Erythroblast (primary cell): ENCODE results near the gene KRT13.
A peak's percentile ranks its signal among the peaks of the same experiment; 100 is the strongest.

ENCODE experiments used
- DNase-seq, 2 experiments: peaks; one replicate each; lab custom pipeline; 2025; lab: John Stamatoyannopoulos, UW
- GATA1 ChIP-seq: IDR thresholded peaks from 2 replicates; pipeline ENCODE4 v1.6.1; 2011; ENCODE audit warnings: low read depth, mild to moderate bottlenecking, control low read depth, low read length, moderate library complexity
- POLR2A ChIP-seq: IDR thresholded peaks from 2 replicates; pipeline ENCODE4 v1.6.1; 2011; ENCODE audit warnings: mild to moderate bottlenecking, low read length

Gene KRT13

GRCh38 chr17:41519501-41520224 lies 14.3 kb upstream of the KRT13 start:
- TF ChIP-seq POLR2A (no peak), GATA1 (no peak)
- DNase-seq, result no peak

GRCh38 chr17:41518789-41519449 lies 13.5 kb upstream of the KRT13 start, which contains the start of gene KRT15:
KRT15 (minus strand) TSS chr17:41518890; CDS start chr17:41518827, 63 bp downstream.
- DNase-seq, result no peak
- TF ChIP-seq GATA1, result no peak
- TF ChIP-seq POLR2A, result no peak

GRCh38 chr17:41518031-41518430 lies 12.6 kb upstream of the KRT13 start:
- TF ChIP-seq POLR2A (no peak), GATA1 (no peak)
- no peak for DNase-seq

- TF ChIP-seq POLR2A, result no peak
- no peak for DNase-seq
Observed at GRCh38 chr17:41516830-41517283, 11.4 kb upstream of the KRT13 start.

- TF ChIP-seq GATA1, result no peak
- DNase-seq, result no peak
Observed at GRCh38 chr17:41516147-41516829, 10.9 kb upstream of the KRT13 start.

- no peak for TF ChIP-seq POLR2A
- TF ChIP-seq GATA1, result no peak
Observed at GRCh38 chr17:41513168-41513547, 7.7 kb upstream of the KRT13 start.

GRCh38 chr17:41512546-41513167 lies 7.2 kb upstream of the KRT13 start:
- TF ChIP-seq GATA1 (no peak), POLR2A (no peak)
- no peak for DNase-seq

More at GRCh38 chr17:41513168-41513547, 7.7 kb upstream of the KRT13 start:
- DNase-seq, result no peak

- no peak for DNase-seq
- TF ChIP-seq GATA1 (no peak), POLR2A (no peak)
Observed at GRCh38 chr17:41511716-41512115, 6.3 kb upstream of the KRT13 start.

- TF ChIP-seq GATA1 (peak; percentile 26), POLR2A (no peak)
- DNase-seq, result peak; percentile 90 to 92
Observed at GRCh38 chr17:41511116-41511515, 5.7 kb upstream of the KRT13 start.

- TF ChIP-seq POLR2A, result no peak
- TF ChIP-seq GATA1, result no peak
- DNase-seq, result peak in 1 of 2 experiments; percentile 34
Observed at GRCh38 chr17:41510251-41511065, 5.0 kb upstream of the KRT13 start.

GRCh38 chr17:41507315-41507880 lies 2.0 kb upstream of the KRT13 start:
- TF ChIP-seq GATA1, result no peak
- no peak for TF ChIP-seq POLR2A
- no peak for DNase-seq
